ENCODE data around the gene NEK6.

The NEK6 gene

GRCh38 chr9:124399968-124400940 is 142.5 kb downstream of the NEK6 start:
- DNase-seq (ENCODE audit: low spot score) = no peak
